SU-DHL-6 (cell line): ENCODE measurements around the gene MOB3B.

Experiments used
- H2AFZ ChIP-seq: fragments of 200-600 bp; sonication (generic); 2 replicates; pipeline ENCODE4 v1.6.1; 2014; ENCODE audit warnings: low read depth, mild to moderate bottlenecking, moderate library complexity, mixed read lengths, antibody characterized with exemption, low read length; ENCODE audit not compliant: severe bottlenecking
- H3F3A ChIP-seq: fragments of 200-600 bp; shearing (Covaris generic); 2 replicates; pipeline ENCODE4 v1.6.0; 2016; ENCODE audit warnings: antibody characterized with exemption, mild to moderate bottlenecking; ENCODE audit not compliant: insufficient read depth
- H3K27ac ChIP-seq: fragments of 200-600 bp; sonication (generic); 2 replicates; pipeline ENCODE4 v1.5.1; 2016; ENCODE audit warnings: low read depth, mild to moderate bottlenecking, low read length, moderate library complexity, mixed read lengths
- H3K27me3 ChIP-seq: fragments of 200-600 bp; sonication (generic), shearing (Covaris generic); 2 replicates; pipeline ENCODE4 v1.6.0; 2014; ENCODE audit warnings: mild to moderate bottlenecking, low read length
- H3K36me3 ChIP-seq: fragments of 200-600 bp; sonication (generic); 2 replicates; pipeline ENCODE4 v1.6.1; 2014; ENCODE audit warnings: mild to moderate bottlenecking, low read length, mixed read lengths
- H3K4me2 ChIP-seq: fragments of 300-600, 200-600 bp; shearing (Covaris generic), sonication (generic); 2 replicates; pipeline ENCODE4 v1.6.0; 2014; ENCODE audit warnings: low read length, low read depth, mild to moderate bottlenecking; ENCODE audit not compliant: poor library complexity, severe bottlenecking
- H3K4me3 ChIP-seq: fragments of 200-600 bp; sonication (generic); 2 replicates; pipeline ENCODE4 v1.5.1; 2014; ENCODE audit warnings: antibody characterized with exemption, low read length, mild to moderate bottlenecking, mixed read lengths; ENCODE audit not compliant: insufficient read depth, poor library complexity, severe bottlenecking
- H3K79me2 ChIP-seq: fragments of 200-600 bp; sonication (generic); 2 replicates; pipeline ENCODE4 v1.6.1; 2014; ENCODE audit warnings: mild to moderate bottlenecking, low read length, moderate library complexity; ENCODE audit not compliant: insufficient read depth
- H3K9ac ChIP-seq: fragments of 200-600 bp; sonication (generic); 2 replicates; pipeline ENCODE4 v1.7.0; 2014; ENCODE audit warnings: mild to moderate bottlenecking, low read length
- H3K9me2 ChIP-seq: fragments of 200-600 bp; sonication (generic); replicated peaks from 2 replicates; pipeline ENCODE4 v1.6.1; 2014; ENCODE audit warnings: low read length; ENCODE audit not compliant: insufficient read depth
- H3K9me3 ChIP-seq: fragments of 200-600 bp; sonication (generic); 2 replicates; pipeline ENCODE4 v1.6.1; 2014; ENCODE audit warnings: low read length, mixed read lengths; ENCODE audit not compliant: insufficient read depth
- H4K20me1 ChIP-seq: fragments of 200-600 bp; sonication (generic); 2 replicates; pipeline ENCODE4 v1.6.1; 2014; ENCODE audit warnings: low read depth, mild to moderate bottlenecking, antibody characterized with exemption, low read length, moderate library complexity, mixed read lengths
- EZH2phosphoT487 ChIP-seq: fragments of 200-600 bp; sonication (generic), shearing (Covaris generic); conservative IDR thresholded peaks from 2 replicates; pipeline ENCODE4 v1.6.1; 2018; ENCODE audit warnings: mild to moderate bottlenecking, antibody characterized with exemption, low read length, moderate library complexity, mixed read lengths
- TF ChIP-seq, protein P1 (sequence below): fragments of 200-600 bp; sonication (generic); IDR thresholded peaks from one replicate; pipeline ENCODE4 v1.5.1; 2017; ENCODE audit warnings: antibody characterized with exemption, mild to moderate bottlenecking, low read length, moderate library complexity; ENCODE audit not compliant: insufficient read depth, poor library complexity, severe bottlenecking

MOB3B gene

DNA sequence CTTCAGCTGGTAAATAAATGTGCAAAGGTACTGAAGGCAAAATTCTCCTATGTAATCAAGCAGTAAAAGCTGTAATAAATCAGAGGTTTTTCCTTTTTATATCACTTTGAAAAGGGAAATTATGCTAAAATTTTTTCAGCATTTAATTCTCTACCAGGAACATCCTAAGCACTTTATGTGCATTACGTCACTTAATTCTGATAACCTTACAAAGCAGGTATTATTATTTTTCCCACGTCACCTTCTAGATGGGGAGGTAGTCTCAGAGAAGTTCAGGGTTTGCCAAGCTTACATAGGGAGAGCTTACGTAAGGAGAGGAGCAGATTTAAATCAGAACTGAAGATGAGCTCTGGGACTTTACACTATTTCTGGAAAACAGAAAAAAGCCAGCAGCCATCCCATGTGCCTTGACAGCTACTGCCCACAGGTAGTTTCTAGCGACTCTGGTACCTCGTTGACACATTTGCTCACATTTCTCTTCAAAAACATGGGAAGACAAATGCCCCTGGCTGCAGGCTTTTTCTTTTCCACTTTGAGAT is 84.5 kb downstream of the MOB3B start:
- Histone ChIP-seq H3K79me2 (no peaks in the 10 kb centered on the region), H3K27ac (no peak overlapping the region), H2AFZ (no peak overlapping the region), H3K9me3 (no peaks in the 10 kb centered on the region), H3K4me3 (no peak overlapping the region), H3K27me3 (no peaks in the 10 kb centered on the region), H3K4me2 (no peak overlapping the region), H3K9me2 (no peaks in the 10 kb centered on the region), H3K9ac (no peak overlapping the region), H4K20me1 (no peaks in the 10 kb centered on the region), H3K36me3 (no peaks in the 10 kb centered on the region), H3F3A (no peaks in the 10 kb centered on the region)
- TF ChIP-seq EZH2phosphoT487: no peak
- TF ChIP-seq, protein P1, sequence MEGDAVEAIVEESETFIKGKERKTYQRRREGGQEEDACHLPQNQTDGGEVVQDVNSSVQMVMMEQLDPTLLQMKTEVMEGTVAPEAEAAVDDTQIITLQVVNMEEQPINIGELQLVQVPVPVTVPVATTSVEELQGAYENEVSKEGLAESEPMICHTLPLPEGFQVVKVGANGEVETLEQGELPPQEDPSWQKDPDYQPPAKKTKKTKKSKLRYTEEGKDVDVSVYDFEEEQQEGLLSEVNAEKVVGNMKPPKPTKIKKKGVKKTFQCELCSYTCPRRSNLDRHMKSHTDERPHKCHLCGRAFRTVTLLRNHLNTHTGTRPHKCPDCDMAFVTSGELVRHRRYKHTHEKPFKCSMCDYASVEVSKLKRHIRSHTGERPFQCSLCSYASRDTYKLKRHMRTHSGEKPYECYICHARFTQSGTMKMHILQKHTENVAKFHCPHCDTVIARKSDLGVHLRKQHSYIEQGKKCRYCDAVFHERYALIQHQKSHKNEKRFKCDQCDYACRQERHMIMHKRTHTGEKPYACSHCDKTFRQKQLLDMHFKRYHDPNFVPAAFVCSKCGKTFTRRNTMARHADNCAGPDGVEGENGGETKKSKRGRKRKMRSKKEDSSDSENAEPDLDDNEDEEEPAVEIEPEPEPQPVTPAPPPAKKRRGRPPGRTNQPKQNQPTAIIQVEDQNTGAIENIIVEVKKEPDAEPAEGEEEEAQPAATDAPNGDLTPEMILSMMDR: no peak

DNA sequence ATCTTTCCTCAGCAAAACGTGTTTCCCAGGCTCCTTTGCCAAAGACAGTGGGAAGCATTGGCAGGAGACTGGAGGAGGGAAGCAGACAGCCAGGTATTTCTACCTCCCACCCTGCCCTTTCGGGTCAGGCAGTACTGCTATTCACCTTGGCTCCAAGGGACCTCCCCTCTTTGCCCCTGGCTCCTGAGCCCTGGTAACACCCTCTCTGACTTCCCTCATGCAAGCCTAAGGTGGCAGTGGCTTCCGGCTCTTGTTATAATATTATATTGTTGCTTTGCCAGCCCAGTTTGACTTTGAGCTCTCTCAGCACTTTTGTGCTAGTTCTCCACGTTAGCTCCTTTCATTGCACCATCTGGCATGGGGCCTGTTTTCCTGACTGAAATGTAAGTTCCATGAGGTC is 87.2 kb downstream of the MOB3B start:
- Histone ChIP-seq H2AFZ (no peak overlapping the region), H3F3A (no peaks in the 10 kb centered on the region), H3K27ac (no peak overlapping the region), H4K20me1 (no peaks in the 10 kb centered on the region), H3K36me3 (no peaks in the 10 kb centered on the region), H3K9me3 (no peaks in the 10 kb centered on the region), H3K79me2 (no peaks in the 10 kb centered on the region), H3K4me3 (no peak overlapping the region), H3K9ac (no peak overlapping the region), H3K27me3 (no peaks in the 10 kb centered on the region), H3K4me2 (no peak overlapping the region), H3K9me2 (no peaks in the 10 kb centered on the region)
- TF ChIP-seq, protein P1: no peak
- TF ChIP-seq EZH2phosphoT487: no peak

- H3K4me2 ChIP-seq: no peak overlapping the region
- H3K9me3 ChIP-seq: no peaks in the 10 kb centered on the region
- H3K27ac ChIP-seq: no peak overlapping the region
- H4K20me1 ChIP-seq: no peaks in the 10 kb centered on the region
- no peaks in the 10 kb centered on the region for H3K27me3 ChIP-seq
- H3F3A ChIP-seq: no peaks in the 10 kb centered on the region
- no peak overlapping the region for H2AFZ ChIP-seq
- H3K9ac ChIP-seq: no peak overlapping the region
- no peaks in the 10 kb centered on the region for H3K9me2 ChIP-seq
- no peak for TF ChIP-seq EZH2phosphoT487
- TF ChIP-seq, protein P1: no peak
- H3K79me2 ChIP-seq: no peaks in the 10 kb centered on the region
- H3K36me3 ChIP-seq: no peaks in the 10 kb centered on the region
- H3K4me3 ChIP-seq: no peak overlapping the region
These were observed 87.9 kb downstream of the MOB3B start for GRCh38 chr9:27441741-27442070.
